K562 (cell line): ENCODE data around the gene PLEKHA8. TPM values are rescaled to one million over a fixed set of nuclear protein-coding genes. Genes with fewer than 3 reads are reported as not detected.

Experiments
- CREBBP ChIP-seq: IDR thresholded peaks from one replicate; pipeline ENCODE4 v1.6.1; 2012; ENCODE audit warnings: low read depth, mild to moderate bottlenecking, control low read depth, inconsistent platforms, low read length
- ETV6 ChIP-seq, 3 experiments: fragments of 150-350 bp in 1 of 3; sonication (generic) in 1 of 3; formaldehyde crosslinking in 1 of 3; IDR thresholded peaks; 2 replicates each; pipeline versions ENCODE4 v1.6.1 to v1.8.0; 2014 to 2022; ENCODE audit warnings: borderline replicate concordance in 2 of 3, low read depth in 2 of 3, antibody characterized with exemption in 1 of 3, low read length in 1 of 3, mild to moderate bottlenecking in 1 of 3, missing genetic modification reagents in 1 of 3
- HNRNPUL1 ChIP-seq: fragments of 200-400 bp; formaldehyde crosslinking; IDR thresholded peaks from 2 replicates; pipeline ENCODE4 v1.6.1; 2017; ENCODE audit warnings: low read length
- ILF3 ChIP-seq: fragments of 450-650 bp; IDR thresholded peaks from 2 replicates; pipeline ENCODE4 v1.6.1; 2018; ENCODE audit warnings: antibody characterized with exemption, mild to moderate bottlenecking, moderate library complexity, borderline replicate concordance
- KLF16 ChIP-seq: IDR thresholded peaks from 2 replicates; pipeline ENCODE4 v1.6.1; 2016; ENCODE audit warnings: antibody characterized with exemption
- NFE2 ChIP-seq: IDR thresholded peaks from 2 replicates; pipeline ENCODE4 v1.6.1; 2014; ENCODE audit warnings: antibody characterized with exemption, low read depth
- PHF8 ChIP-seq: fragments of 200-600 bp; sonication (generic); IDR thresholded peaks from 2 replicates; pipeline ENCODE4 v1.6.1; 2012; ENCODE audit warnings: mixed run types, mild to moderate bottlenecking, inconsistent platforms, low read length, moderate library complexity, borderline replicate concordance
- RAD21 ChIP-seq, 2 experiments: fragments of 250-450 bp in 1 of 2; fragments of 450-650 bp in 1 of 2; sonication (Bioruptor Pico) in 1 of 2; formaldehyde crosslinking in 1 of 2; IDR thresholded peaks in 1 of 2; conservative IDR thresholded peaks in 1 of 2; 2 replicates each; pipeline versions ENCODE4 v1.4.0 to v1.8.0; 2020 to 2022; ENCODE audit warnings: mild to moderate bottlenecking in 2 of 2, moderate library complexity in 1 of 2
- RCOR1 ChIP-seq, 2 experiments: IDR thresholded peaks; 2 replicates each; pipeline ENCODE4 v1.6.1; 2012; ENCODE audit warnings: low read depth in 2 of 2, low read length in 2 of 2, borderline replicate concordance in 1 of 2, improper control_type of control experiment in 1 of 2
- SAFB2 ChIP-seq: fragments of 200-400 bp; formaldehyde crosslinking; IDR thresholded peaks from 2 replicates; pipeline ENCODE4 v1.6.1; 2018; ENCODE audit warnings: borderline replicate concordance, low read length, low read depth, moderate library complexity; ENCODE audit not compliant: severe bottlenecking
- THRA ChIP-seq: fragments of 450-650 bp; IDR thresholded peaks from 2 replicates; pipeline ENCODE4 v1.6.1; 2017; ENCODE audit warnings: mild to moderate bottlenecking, moderate library complexity
- U2AF1 ChIP-seq: fragments of 200-400 bp; formaldehyde crosslinking; optimal IDR thresholded peaks from 2 replicates; pipeline ENCODE3; 2017; ENCODE audit warnings: mild to moderate bottlenecking, low read depth, low read length, moderate library complexity
- ZEB2 ChIP-seq: fragments of 450-650 bp; IDR thresholded peaks from 2 replicates; pipeline ENCODE4 v1.6.1; 2016
- ZFP1 ChIP-seq: fragments of 450-650 bp; formaldehyde crosslinking; IDR thresholded peaks from 2 replicates; pipeline ENCODE4 v1.4.0; 2020; ENCODE audit warnings: mild to moderate bottlenecking, mixed read lengths
- ZNF311 ChIP-seq: fragments of 250-450 bp; sonication (Bioruptor Pico); IDR thresholded peaks from 2 replicates; pipeline ENCODE4 v1.4.0; 2020; ENCODE audit warnings: mild to moderate bottlenecking, moderate library complexity
- ZNF316 ChIP-seq: fragments of 450-650 bp; IDR thresholded peaks from 2 replicates; pipeline ENCODE4 v1.6.1; 2016
- ZNF347 ChIP-seq: fragments of 450-650 bp; formaldehyde crosslinking; IDR thresholded peaks from 2 replicates; pipeline ENCODE4 v1.4.0; 2020; ENCODE audit warnings: low read depth, mild to moderate bottlenecking, moderate library complexity
- ZNF764 ChIP-seq: fragments of 250-450 bp; sonication (Bioruptor Pico); IDR thresholded peaks from 2 replicates; pipeline ENCODE4 v1.4.0; 2020; ENCODE audit warnings: low read depth, mild to moderate bottlenecking, moderate library complexity
- polyA plus RNA-seq, 8 experiments: library from polyadenylated mRNA; depleted of rRNA in 4 of 8; stranded (reverse) in 5 of 8; unstranded in 3 of 8; fragments of >200 nt; fragmentation: Nextera tagmentation in 2 of 8; fragmentation: Illumina TruSeq in 1 of 8; extraction: Ambion mirVana in 2 of 8; extraction: Trizol in 1 of 8; gene quantifications; 2 replicates each; pipeline versions ENCODE4 v1.2.1 to v1.2.3, GENCODE V29; 2011 to 2014; ENCODE audit warnings: inconsistent platforms in 1 of 8, missing spikeins in 1 of 8
- total RNA-seq, 7 experiments: library from RNA; depleted of rRNA in 6 of 7; stranded (reverse); fragments of >200 nt in 6 of 7; fragmentation: Illumina TruSeq in 2 of 7; extraction: Trizol in 2 of 7; gene quantifications; 2 replicates each; pipeline versions ENCODE4 v1.2.1 to v1.2.3, GENCODE V29; 2011 to 2021; ENCODE audit warnings: low replicate concordance in 1 of 7
- TF ChIP-seq, protein P1 (sequence below): sonication (generic); formaldehyde crosslinking; IDR thresholded peaks from 2 replicates; pipeline ENCODE4 v1.9.0; 2022; ENCODE audit warnings: mild to moderate bottlenecking, missing genetic modification reagents
- TF ChIP-seq, protein P2 (sequence below): fragments of 450-650 bp; IDR thresholded peaks from 2 replicates; pipeline ENCODE4 v1.7.1; 2018; ENCODE audit warnings: mild to moderate bottlenecking, low read depth; ENCODE audit not compliant: partially characterized antibody
- TF ChIP-seq, protein P3 (sequence below): sonication (generic); formaldehyde crosslinking; IDR thresholded peaks from 2 replicates; pipeline ENCODE4 v1.8.1; 2023; ENCODE audit warnings: mild to moderate bottlenecking, missing genetic modification reagents

PLEKHA8 gene
- total and polyA plus RNA-seq, 9 of the 15 experiments (the other 6 are each of a cell fraction or from before 2014, with no cell fraction given) = 3.2 to 16.3 (median 11.8) TPM

GRCh38 chr7:30146127-30146612 lies 118.0 kb downstream of the PLEKHA8 start (continued):
- TF ChIP-seq SAFB2 = no peak
- no peak for TF ChIP-seq CREBBP
- TF ChIP-seq ZFP1 = no peak
- TF ChIP-seq HNRNPUL1 = no peak
- TF ChIP-seq RAD21 (CRISPR knock-in tag; conservative IDR thresholded peaks at IDR 0.05 in 1 of 2, IDR thresholded peaks at IDR 0.05 in 1 of 2) = no peak
- TF ChIP-seq ETV6 (IDR thresholded peaks at IDR 0.05; ENCODE audit: borderline replicate concordance in 1 of 2, low read depth in 2 of 2, low read length in 1 of 2) = no peak
- TF ChIP-seq ETV6 (CRISPR knock-in tag; IDR thresholded peaks at IDR 0.05; ENCODE audit: borderline replicate concordance) = no peak
- TF ChIP-seq ZNF311 (CRISPR knock-in tag) = no peak; the same call in 1 of the 2 replicates
- no peak for TF ChIP-seq THRA
- TF ChIP-seq, protein P1, sequence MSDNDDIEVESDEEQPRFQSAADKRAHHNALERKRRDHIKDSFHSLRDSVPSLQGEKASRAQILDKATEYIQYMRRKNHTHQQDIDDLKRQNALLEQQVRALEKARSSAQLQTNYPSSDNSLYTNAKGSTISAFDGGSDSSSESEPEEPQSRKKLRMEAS (CRISPR knock-in tag) = peak; percentile 70
- peak; percentile 95 for TF ChIP-seq ZEB2
- peak; percentile 89 for TF ChIP-seq ZNF316
- TF ChIP-seq, protein P2, sequence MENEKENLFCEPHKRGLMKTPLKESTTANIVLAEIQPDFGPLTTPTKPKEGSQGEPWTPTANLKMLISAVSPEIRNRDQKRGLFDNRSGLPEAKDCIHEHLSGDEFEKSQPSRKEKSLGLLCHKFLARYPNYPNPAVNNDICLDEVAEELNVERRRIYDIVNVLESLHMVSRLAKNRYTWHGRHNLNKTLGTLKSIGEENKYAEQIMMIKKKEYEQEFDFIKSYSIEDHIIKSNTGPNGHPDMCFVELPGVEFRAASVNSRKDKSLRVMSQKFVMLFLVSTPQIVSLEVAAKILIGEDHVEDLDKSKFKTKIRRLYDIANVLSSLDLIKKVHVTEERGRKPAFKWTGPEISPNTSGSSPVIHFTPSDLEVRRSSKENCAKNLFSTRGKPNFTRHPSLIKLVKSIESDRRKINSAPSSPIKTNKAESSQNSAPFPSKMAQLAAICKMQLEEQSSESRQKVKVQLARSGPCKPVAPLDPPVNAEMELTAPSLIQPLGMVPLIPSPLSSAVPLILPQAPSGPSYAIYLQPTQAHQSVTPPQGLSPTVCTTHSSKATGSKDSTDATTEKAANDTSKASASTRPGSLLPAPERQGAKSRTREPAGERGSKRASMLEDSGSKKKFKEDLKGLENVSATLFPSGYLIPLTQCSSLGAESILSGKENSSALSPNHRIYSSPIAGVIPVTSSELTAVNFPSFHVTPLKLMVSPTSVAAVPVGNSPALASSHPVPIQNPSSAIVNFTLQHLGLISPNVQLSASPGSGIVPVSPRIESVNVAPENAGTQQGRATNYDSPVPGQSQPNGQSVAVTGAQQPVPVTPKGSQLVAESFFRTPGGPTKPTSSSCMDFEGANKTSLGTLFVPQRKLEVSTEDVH = peak; percentile 36
- no peak for TF ChIP-seq ILF3
- no peak for TF ChIP-seq ZNF764 (CRISPR knock-in tag)
- TF ChIP-seq U2AF1 = no peak
- no peak for TF ChIP-seq PHF8
- peak; percentile 50 to 99; a peak in 2 of 4 replicates for TF ChIP-seq RCOR1 (IDR thresholded peaks at IDR 0.05; ENCODE audit: borderline replicate concordance in 1 of 2, low read depth in 2 of 2, low read length in 2 of 2)
- TF ChIP-seq ZNF347 = no peak
- peak; percentile 73 for TF ChIP-seq KLF16
- TF ChIP-seq, protein P3, sequence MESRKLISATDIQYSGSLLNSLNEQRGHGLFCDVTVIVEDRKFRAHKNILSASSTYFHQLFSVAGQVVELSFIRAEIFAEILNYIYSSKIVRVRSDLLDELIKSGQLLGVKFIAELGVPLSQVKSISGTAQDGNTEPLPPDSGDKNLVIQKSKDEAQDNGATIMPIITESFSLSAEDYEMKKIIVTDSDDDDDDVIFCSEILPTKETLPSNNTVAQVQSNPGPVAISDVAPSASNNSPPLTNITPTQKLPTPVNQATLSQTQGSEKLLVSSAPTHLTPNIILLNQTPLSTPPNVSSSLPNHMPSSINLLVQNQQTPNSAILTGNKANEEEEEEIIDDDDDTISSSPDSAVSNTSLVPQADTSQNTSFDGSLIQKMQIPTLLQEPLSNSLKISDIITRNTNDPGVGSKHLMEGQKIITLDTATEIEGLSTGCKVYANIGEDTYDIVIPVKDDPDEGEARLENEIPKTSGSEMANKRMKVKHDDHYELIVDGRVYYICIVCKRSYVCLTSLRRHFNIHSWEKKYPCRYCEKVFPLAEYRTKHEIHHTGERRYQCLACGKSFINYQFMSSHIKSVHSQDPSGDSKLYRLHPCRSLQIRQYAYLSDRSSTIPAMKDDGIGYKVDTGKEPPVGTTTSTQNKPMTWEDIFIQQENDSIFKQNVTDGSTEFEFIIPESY (CRISPR knock-in tag) = no peak
- TF ChIP-seq NFE2 = peak; percentile 94
